Colonic mucosa (tissue), 4 donors: Measurements from ENCODE around the gene AMN1. TPM values are rescaled to one million over a fixed set of nuclear protein-coding genes. Genes with fewer than 3 reads are reported as not detected.

ENCODE experiments used
- DNase-seq: peaks from one replicate; pipeline ENCODE4 v3.0.0-alpha.2; 2020
- H3K27ac ChIP-seq: fragments of 200-600 bp; one replicate; pipeline ENCODE4 v1.8.0; 2021
- H3K27me3 ChIP-seq: fragments of 200-600 bp; one replicate; pipeline ENCODE4 v1.8.0; 2021
- H3K36me3 ChIP-seq: fragments of 200-600 bp; one replicate; pipeline ENCODE4 v1.8.0; 2021
- H3K4me1 ChIP-seq: fragments of 200-600 bp; one replicate; pipeline ENCODE4 v1.8.0; 2021; ENCODE audit warnings: mild to moderate bottlenecking
- H3K4me3 ChIP-seq: fragments of 200-600 bp; one replicate; pipeline ENCODE4 v1.8.0; 2021
- H3K9ac ChIP-seq, 2 donors: one replicate each; pipeline ENCODE4 v1.7.0; 2013; ENCODE audit warnings: control low read depth in 2 of 2, low read depth in 2 of 2, low read length in 2 of 2
- H3K9me3 ChIP-seq: fragments of 200-600 bp; one replicate; pipeline ENCODE4 v1.8.0; 2021
- intact Hi-C: fragments of 100-400 bp; cut with DNase I; formaldehyde crosslinking; loops from one replicate; pipeline ENCODE4 v1.14.1; 2022
- total RNA-seq, 2 donors: library from RNA; stranded (reverse); fragmentation: NEBNext Ultra II Directional in 1 of 2; extraction: Animal tissue kit (Norgen Biotek cat#: 25700) in 1 of 2; gene quantifications; one replicate each; pipeline ENCODE4 v1.2.1, GENCODE V29; 2021
- TF ChIP-seq, protein P1 (sequence below): fragments of 200-600 bp; IDR thresholded peaks from one replicate; pipeline ENCODE4 v1.8.0; 2022; ENCODE audit warnings: antibody characterized with exemption, mild to moderate bottlenecking
- donor health status: healthy.
- donor health status: DM: no; HTN: no; CAD: no.
- donor health status: DM: no; HTN: no; CAD: no.

Gene AMN1
- total RNA-seq, 2 donors from 2014 or later: 4.4 to 4.8 TPM

DNA sequence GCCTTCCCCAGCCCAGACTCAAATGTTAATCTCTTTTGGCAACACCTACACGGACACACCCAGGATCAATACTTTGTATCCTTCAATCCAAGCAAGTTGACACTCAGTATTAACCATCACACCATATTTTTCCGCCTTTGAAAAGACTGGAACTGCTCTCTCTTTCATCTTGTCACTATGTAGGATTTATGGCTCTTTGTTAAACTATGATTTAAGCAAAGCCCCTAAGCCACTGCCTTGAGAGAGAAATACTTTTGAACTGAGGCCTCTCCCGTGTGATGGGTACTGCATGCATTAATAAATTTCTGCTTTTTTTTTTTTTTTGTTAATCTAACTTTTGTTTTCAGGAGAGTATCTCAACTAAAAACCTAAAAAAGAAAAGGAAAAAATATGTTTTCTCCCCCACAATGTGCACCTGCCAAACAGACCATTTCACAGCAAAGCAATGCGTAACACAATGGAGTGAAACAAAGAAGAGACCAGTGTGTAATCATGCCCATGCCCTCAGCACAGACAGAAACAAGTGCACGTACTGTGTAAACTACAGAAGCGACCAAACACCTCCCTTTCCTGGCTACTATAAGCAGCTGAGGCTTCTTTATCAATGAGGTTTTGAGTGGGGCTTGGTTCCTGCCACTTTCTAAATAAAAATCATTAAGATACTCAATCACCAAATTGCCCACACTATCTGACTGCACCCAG, 97.6 kb downstream of the AMN1 start:
- no peaks in the 10 kb centered on the region for H3K4me1 ChIP-seq
- no peak overlapping the region for H3K27ac ChIP-seq
- H3K9ac ChIP-seq: no peak overlapping the region
- H3K4me3 ChIP-seq: no peak overlapping the region
- H3K9me3 ChIP-seq: no peaks in the 10 kb centered on the region
- H3K36me3 ChIP-seq: no peaks in the 10 kb centered on the region
- no peak for DNase-seq
- H3K27me3 ChIP-seq: no peaks in the 10 kb centered on the region
- TF ChIP-seq, protein P1, sequence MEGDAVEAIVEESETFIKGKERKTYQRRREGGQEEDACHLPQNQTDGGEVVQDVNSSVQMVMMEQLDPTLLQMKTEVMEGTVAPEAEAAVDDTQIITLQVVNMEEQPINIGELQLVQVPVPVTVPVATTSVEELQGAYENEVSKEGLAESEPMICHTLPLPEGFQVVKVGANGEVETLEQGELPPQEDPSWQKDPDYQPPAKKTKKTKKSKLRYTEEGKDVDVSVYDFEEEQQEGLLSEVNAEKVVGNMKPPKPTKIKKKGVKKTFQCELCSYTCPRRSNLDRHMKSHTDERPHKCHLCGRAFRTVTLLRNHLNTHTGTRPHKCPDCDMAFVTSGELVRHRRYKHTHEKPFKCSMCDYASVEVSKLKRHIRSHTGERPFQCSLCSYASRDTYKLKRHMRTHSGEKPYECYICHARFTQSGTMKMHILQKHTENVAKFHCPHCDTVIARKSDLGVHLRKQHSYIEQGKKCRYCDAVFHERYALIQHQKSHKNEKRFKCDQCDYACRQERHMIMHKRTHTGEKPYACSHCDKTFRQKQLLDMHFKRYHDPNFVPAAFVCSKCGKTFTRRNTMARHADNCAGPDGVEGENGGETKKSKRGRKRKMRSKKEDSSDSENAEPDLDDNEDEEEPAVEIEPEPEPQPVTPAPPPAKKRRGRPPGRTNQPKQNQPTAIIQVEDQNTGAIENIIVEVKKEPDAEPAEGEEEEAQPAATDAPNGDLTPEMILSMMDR: no peak
- intact Hi-C loops: no loop called here

DNA sequence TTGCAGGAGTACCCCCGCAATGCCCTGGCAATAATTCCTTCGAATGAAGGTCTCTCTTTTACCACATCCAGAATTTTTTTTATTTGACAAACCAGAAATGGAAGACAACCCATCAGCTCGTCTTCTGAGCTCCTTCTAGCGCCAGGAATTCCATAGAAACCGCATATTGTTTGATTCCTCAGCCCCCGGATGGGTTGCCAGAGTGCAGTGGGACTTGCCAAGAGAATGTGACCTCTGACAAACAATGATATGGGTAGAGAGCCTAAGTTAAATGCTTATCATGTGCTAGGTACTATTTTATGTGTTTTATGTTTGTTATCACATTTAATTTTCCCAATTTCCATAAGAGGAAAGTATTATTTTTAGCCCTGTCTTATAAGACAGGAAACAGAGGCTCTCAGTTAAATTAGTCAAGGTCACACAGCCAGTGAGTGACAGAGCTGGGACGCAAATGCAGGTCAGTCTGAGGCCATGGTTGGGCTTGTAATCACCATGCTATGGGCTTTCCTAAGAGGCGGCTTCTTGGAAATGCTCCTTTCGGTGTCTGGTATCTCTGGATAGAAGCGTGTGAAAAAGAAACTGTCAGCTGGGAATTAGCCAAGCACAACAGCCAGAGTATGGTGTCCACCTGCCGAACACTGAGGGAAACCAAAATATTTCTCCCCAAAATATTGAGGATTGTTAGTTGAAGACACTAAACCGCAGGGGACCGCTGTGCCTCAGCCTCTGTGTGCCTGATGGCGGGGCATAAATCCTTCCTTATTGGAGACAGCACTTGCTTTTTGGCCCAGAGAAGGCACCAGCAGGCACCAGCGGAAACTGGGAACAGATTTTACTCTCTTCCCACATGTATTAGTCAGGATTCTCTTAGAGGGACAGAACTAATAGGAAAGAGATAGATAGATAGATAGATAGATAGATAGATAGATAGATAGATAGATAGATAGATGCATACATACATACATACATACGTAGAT, 98.8 kb downstream of the AMN1 start:
- Histone ChIP-seq H3K9me3 (no peaks in the 10 kb centered on the region), H3K27me3 (no peaks in the 10 kb centered on the region), H3K36me3 (no peaks in the 10 kb centered on the region), H3K9ac (no peak overlapping the region), H3K4me3 (no peak overlapping the region), H3K27ac (no peak overlapping the region), H3K4me1 (no peaks in the 10 kb centered on the region)
- intact Hi-C loops: no loop called here
- DNase-seq: no peak
- TF ChIP-seq, protein P1: no peak

DNA sequence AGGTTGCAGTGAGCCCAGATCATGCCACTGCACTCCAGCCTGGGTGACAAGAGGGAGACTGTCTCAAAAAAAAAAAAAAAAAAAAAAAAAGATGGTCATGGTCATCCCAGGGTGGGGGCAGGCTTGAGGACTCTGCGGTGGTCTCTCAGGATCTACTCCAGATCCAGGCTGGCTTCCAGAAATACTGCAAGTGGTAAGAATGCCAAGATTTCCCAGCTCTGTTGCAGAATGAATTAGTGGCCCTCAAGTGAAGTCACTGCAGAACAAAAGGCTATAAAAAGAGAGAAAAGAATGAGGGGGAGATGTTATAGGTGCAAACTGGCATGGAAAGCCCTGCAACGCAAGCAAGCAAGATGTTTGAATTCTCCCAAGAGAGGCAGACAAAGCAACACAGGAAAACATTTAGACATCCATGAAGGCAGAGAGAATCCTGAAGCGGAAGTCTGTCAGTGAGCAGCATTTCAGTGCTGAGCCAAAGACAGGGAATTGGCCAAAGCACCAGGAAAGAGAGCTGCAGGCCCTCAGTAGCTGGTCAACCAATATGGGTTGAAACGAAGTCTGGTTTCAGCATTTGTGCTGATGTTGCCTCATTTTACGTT, 101.3 kb downstream of the AMN1 start:
- H3K4me3 ChIP-seq: no peak overlapping the region
- intact Hi-C loops: no loop called here
- DNase-seq: no peak
- no peaks in the 10 kb centered on the region for H3K4me1 ChIP-seq
- no peaks in the 10 kb centered on the region for H3K27me3 ChIP-seq
- H3K9me3 ChIP-seq: no peaks in the 10 kb centered on the region
- H3K36me3 ChIP-seq: no peaks in the 10 kb centered on the region
- TF ChIP-seq, protein P1: no peak
- no peak overlapping the region for H3K27ac ChIP-seq
- H3K9ac ChIP-seq: no peak overlapping the region

DNA sequence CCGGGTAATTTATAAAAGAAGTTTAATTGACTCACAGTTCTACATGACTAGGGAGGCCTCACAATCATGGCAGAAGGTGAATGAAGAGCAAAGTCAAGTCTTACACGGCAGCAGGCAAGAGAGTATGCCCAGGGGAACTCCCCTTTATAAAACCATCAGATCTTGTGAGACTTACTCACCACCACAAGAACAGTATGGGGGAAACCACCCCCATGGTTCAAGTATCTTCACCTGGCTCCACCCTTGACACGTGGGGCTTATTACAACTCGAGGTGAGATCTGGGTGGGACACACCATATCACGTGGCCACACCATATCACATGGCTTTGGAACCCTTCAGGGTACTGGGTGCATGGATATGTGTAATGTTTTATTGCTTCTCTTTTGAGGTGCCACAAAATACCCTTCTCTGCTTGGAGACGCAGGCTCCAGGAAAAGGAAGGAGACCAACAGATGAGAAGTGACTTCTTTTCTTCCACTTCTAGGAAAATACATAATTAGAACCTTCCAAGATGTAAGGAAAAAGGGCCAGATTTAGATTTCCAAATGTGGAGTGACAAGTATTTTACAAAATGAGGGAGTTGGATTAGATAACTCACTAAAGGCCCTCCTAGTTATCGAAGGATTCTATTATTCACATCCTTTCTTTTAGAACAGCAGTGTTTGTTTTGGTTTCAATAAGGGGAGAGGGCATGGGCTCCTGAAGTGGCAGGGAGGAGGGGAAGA, 102.4 kb downstream of the AMN1 start:
- no peaks in the 10 kb centered on the region for H3K27me3 ChIP-seq
- TF ChIP-seq, protein P1: no peak
- H3K4me1 ChIP-seq: no peaks in the 10 kb centered on the region
- no peak overlapping the region for H3K9ac ChIP-seq
- intact Hi-C loops: no loop called here
- no peaks in the 10 kb centered on the region for H3K9me3 ChIP-seq
- H3K36me3 ChIP-seq: no peaks in the 10 kb centered on the region
- DNase-seq: no peak
- H3K4me3 ChIP-seq: no peak overlapping the region
- H3K27ac ChIP-seq: no peak overlapping the region

DNA sequence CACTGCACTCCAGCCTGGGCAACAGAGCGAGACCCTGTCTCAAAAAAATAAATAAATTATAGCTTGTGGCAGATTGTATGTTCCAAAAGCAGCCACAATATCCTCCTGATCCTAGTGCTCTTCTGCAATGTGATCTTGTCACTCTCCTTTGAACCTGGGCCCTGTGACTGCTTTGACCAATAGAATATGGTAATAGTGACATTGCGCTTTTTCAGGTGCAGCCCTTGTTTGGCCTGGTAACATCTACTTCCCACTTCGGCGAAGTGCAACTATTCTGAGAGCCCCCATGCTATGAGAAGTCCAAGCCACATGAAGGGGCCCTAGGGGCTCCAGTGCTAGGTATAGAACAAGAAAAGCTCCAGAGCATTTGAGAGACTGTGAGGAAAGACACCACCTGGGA, 106.8 kb downstream of the AMN1 start:
- intact Hi-C loops: no loop called here
- DNase-seq: no peak

More for the DNA sequence above, 106.8 kb downstream of the AMN1 start:
- Histone ChIP-seq H3K27ac (no peak overlapping the region), H3K9me3 (no peaks in the 10 kb centered on the region), H3K27me3 (no peaks in the 10 kb centered on the region), H3K4me3 (no peak overlapping the region), H3K36me3 (no peaks in the 10 kb centered on the region), H3K4me1 (no peaks in the 10 kb centered on the region), H3K9ac (no peak overlapping the region)
- TF ChIP-seq, protein P1: no peak
